Neural cell (in vitro differentiated cells): ENCODE data around the gene MAGI1. TPM values are rescaled to one million over a fixed set of nuclear protein-coding genes. Genes with fewer than 3 reads are reported as not detected.

Experiments
- H2AFZ ChIP-seq: fragments of 200-600, 300-800 bp; sonication (generic), shearing (Covaris generic); 2 replicates; pipeline ENCODE4 v1.6.0; 2014; ENCODE audit warnings: low read depth, mild to moderate bottlenecking, antibody characterized with exemption, low read length, moderate library complexity
- H3F3A ChIP-seq: fragments of 200-600 bp; shearing (Covaris generic); 2 replicates; pipeline ENCODE4 v1.6.1; 2016; ENCODE audit warnings: mild to moderate bottlenecking, moderate library complexity, mixed read lengths, antibody characterized with exemption, low read length; ENCODE audit not compliant: insufficient read depth, poor library complexity, severe bottlenecking
- H3K27ac ChIP-seq: fragments of 200-600, 300-800 bp; sonication (generic), shearing (Covaris generic); 2 replicates; pipeline ENCODE4 v1.5.1; 2014; ENCODE audit warnings: mild to moderate bottlenecking, low read length, moderate library complexity
- H3K27me3 ChIP-seq: fragments of 300-800, 200-600 bp; sonication (generic), shearing (Covaris generic); 2 replicates; pipeline ENCODE4 v1.6.0; 2014; ENCODE audit warnings: mild to moderate bottlenecking, low read depth, low read length, moderate library complexity; ENCODE audit not compliant: insufficient read depth
- H3K36me3 ChIP-seq: fragments of 300-800, 200-600 bp; sonication (generic), shearing (Covaris generic); 2 replicates; pipeline ENCODE4 v1.5.1; 2014; ENCODE audit warnings: mild to moderate bottlenecking, antibody characterized with exemption, low read length, moderate library complexity; ENCODE audit not compliant: insufficient read depth
- H3K4me2 ChIP-seq: fragments of 300-800, 200-600 bp; sonication (generic), shearing (Covaris generic); 2 replicates; pipeline ENCODE4 v1.6.0; 2014; ENCODE audit warnings: mild to moderate bottlenecking, low read length
- H3K4me3 ChIP-seq: fragments of 300-800, 200-600 bp; sonication (generic), shearing (Covaris generic); 2 replicates; pipeline ENCODE4 v1.5.1; 2014; ENCODE audit warnings: mild to moderate bottlenecking, low read length, moderate library complexity
- H3K79me2 ChIP-seq: fragments of 200-600 bp; shearing (Covaris generic); replicated peaks from 2 replicates; pipeline ENCODE4 v1.6.0; 2014; ENCODE audit warnings: mild to moderate bottlenecking, low read length, moderate library complexity; ENCODE audit not compliant: insufficient read depth
- H3K9ac ChIP-seq: fragments of 300-800, 200-600 bp; sonication (generic), shearing (Covaris generic); 2 replicates; pipeline ENCODE4 v1.6.1; 2016; ENCODE audit warnings: mild to moderate bottlenecking, low read length, mixed read lengths
- H3K9me2 ChIP-seq: fragments of 200-600 bp; shearing (Covaris generic); 2 replicates; pipeline ENCODE4 v1.6.1; 2016; ENCODE audit warnings: mild to moderate bottlenecking, low read length, mixed read lengths; ENCODE audit not compliant: insufficient read depth
- H3K9me3 ChIP-seq: fragments of 200-600, 300-800 bp; sonication (generic), shearing (Covaris generic); 2 replicates; pipeline ENCODE4 v1.6.1; 2016; ENCODE audit warnings: mild to moderate bottlenecking, mixed run types, low read length, moderate library complexity, mixed read lengths
- H4K20me1 ChIP-seq: fragments of 200-600 bp; shearing (Covaris generic); 2 replicates; pipeline ENCODE4 v1.6.1; 2016; ENCODE audit warnings: mild to moderate bottlenecking, mixed run types; ENCODE audit not compliant: insufficient read depth
- EP300 ChIP-seq: fragments of 450-650 bp; conservative IDR thresholded peaks from 2 replicates; pipeline ENCODE4 v1.6.1; 2014; ENCODE audit warnings: antibody characterized with exemption, mild to moderate bottlenecking, moderate library complexity; ENCODE audit not compliant: poor library complexity, severe bottlenecking
- EZH2 ChIP-seq: fragments of 200-600, 300-800 bp; shearing (Covaris generic), sonication (generic); IDR thresholded peaks from 2 replicates; pipeline ENCODE4 v1.6.1; 2014; ENCODE audit warnings: antibody characterized with exemption, low read length, borderline replicate concordance, mild to moderate bottlenecking; ENCODE audit not compliant: insufficient read depth, poor library complexity, severe bottlenecking
- MXI1 ChIP-seq: fragments of 450-650 bp; conservative IDR thresholded peaks from 2 replicates; pipeline ENCODE4 v1.6.1; 2014; ENCODE audit warnings: antibody characterized with exemption, mild to moderate bottlenecking; ENCODE audit not compliant: poor library complexity, severe bottlenecking
- POLR2AphosphoS5 ChIP-seq: IDR thresholded peaks from 2 replicates; pipeline ENCODE4 v1.6.1; 2012
- RAD21 ChIP-seq: fragments of 450-650 bp; conservative IDR thresholded peaks from 2 replicates; pipeline ENCODE4 v1.6.1; 2014; ENCODE audit warnings: antibody characterized with exemption, mild to moderate bottlenecking, moderate library complexity
- SMC3 ChIP-seq: fragments of 450-650 bp; conservative IDR thresholded peaks from 2 replicates; pipeline ENCODE4 v1.6.1; 2014; ENCODE audit warnings: antibody characterized with exemption, mild to moderate bottlenecking, moderate library complexity; ENCODE audit not compliant: poor library complexity
- TAF1 ChIP-seq: IDR thresholded peaks from 2 replicates; pipeline ENCODE4 v1.6.1; 2012; ENCODE audit warnings: low read depth
- polyA plus RNA-seq: library from polyadenylated mRNA; depleted of rRNA; stranded (reverse); fragments of >200 nt; gene quantifications from 2 replicates; pipeline ENCODE4 v1.2.3, GENCODE V29; 2014
- TF ChIP-seq, protein P1 (sequence below): fragments of 450-650 bp; IDR thresholded peaks from 2 replicates; pipeline ENCODE4 v1.5.1; 2014; ENCODE audit warnings: antibody characterized with exemption, mild to moderate bottlenecking, moderate library complexity; ENCODE audit not compliant: poor library complexity, severe bottlenecking
- TF ChIP-seq, protein P2 (sequence below): IDR thresholded peaks from 2 replicates; pipeline ENCODE4 v1.6.1; 2012; ENCODE audit warnings: borderline replicate concordance

The MAGI1 gene
- polyA plus RNA-seq, 1 donor from 2014 or later, result 44.7 TPM

GRCh38 chr3:65871305-65872141 is 167.2 kb downstream of the MAGI1 start:
- no peaks in the 10 kb centered on the region for H3K9me3 ChIP-seq
- H3F3A ChIP-seq, result no peaks in the 10 kb centered on the region
- no peaks in the 10 kb centered on the region for H3K9me2 ChIP-seq
- TF ChIP-seq POLR2AphosphoS5 (no peak), EZH2 (no peak), RAD21 (no peak), SMC3 (no peak), TAF1 (no peak)
- TF ChIP-seq, protein P1, sequence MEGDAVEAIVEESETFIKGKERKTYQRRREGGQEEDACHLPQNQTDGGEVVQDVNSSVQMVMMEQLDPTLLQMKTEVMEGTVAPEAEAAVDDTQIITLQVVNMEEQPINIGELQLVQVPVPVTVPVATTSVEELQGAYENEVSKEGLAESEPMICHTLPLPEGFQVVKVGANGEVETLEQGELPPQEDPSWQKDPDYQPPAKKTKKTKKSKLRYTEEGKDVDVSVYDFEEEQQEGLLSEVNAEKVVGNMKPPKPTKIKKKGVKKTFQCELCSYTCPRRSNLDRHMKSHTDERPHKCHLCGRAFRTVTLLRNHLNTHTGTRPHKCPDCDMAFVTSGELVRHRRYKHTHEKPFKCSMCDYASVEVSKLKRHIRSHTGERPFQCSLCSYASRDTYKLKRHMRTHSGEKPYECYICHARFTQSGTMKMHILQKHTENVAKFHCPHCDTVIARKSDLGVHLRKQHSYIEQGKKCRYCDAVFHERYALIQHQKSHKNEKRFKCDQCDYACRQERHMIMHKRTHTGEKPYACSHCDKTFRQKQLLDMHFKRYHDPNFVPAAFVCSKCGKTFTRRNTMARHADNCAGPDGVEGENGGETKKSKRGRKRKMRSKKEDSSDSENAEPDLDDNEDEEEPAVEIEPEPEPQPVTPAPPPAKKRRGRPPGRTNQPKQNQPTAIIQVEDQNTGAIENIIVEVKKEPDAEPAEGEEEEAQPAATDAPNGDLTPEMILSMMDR, result no peak
- H3K27ac ChIP-seq, result no peak overlapping the region
- H4K20me1 ChIP-seq, result no peaks in the 10 kb centered on the region
- no peak overlapping the region for H3K4me2 ChIP-seq
- H2AFZ ChIP-seq, result no peak overlapping the region
- H3K79me2 ChIP-seq, result no peaks in the 10 kb centered on the region
- H3K9ac ChIP-seq, result no peak overlapping the region
- H3K27me3 ChIP-seq, result no peaks in the 10 kb centered on the region
- H3K36me3 ChIP-seq, result no peaks in the 10 kb centered on the region
- H3K4me3 ChIP-seq, result no peak overlapping the region

GRCh38 chr3:65869798-65870197 is 168.9 kb downstream of the MAGI1 start:
- H3K9ac ChIP-seq, result no peak overlapping the region
- H3F3A ChIP-seq, result no peaks in the 10 kb centered on the region
- H2AFZ ChIP-seq, result no peak overlapping the region
- no peaks in the 10 kb centered on the region for H4K20me1 ChIP-seq
- no peaks in the 10 kb centered on the region for H3K79me2 ChIP-seq
- no peaks in the 10 kb centered on the region for H3K9me2 ChIP-seq
- TF ChIP-seq EP300 (no peak), POLR2AphosphoS5 (no peak), RAD21 (no peak), EZH2 (no peak), TAF1 (no peak), MXI1 (no peak), SMC3 (no peak)
- TF ChIP-seq, protein P2, sequence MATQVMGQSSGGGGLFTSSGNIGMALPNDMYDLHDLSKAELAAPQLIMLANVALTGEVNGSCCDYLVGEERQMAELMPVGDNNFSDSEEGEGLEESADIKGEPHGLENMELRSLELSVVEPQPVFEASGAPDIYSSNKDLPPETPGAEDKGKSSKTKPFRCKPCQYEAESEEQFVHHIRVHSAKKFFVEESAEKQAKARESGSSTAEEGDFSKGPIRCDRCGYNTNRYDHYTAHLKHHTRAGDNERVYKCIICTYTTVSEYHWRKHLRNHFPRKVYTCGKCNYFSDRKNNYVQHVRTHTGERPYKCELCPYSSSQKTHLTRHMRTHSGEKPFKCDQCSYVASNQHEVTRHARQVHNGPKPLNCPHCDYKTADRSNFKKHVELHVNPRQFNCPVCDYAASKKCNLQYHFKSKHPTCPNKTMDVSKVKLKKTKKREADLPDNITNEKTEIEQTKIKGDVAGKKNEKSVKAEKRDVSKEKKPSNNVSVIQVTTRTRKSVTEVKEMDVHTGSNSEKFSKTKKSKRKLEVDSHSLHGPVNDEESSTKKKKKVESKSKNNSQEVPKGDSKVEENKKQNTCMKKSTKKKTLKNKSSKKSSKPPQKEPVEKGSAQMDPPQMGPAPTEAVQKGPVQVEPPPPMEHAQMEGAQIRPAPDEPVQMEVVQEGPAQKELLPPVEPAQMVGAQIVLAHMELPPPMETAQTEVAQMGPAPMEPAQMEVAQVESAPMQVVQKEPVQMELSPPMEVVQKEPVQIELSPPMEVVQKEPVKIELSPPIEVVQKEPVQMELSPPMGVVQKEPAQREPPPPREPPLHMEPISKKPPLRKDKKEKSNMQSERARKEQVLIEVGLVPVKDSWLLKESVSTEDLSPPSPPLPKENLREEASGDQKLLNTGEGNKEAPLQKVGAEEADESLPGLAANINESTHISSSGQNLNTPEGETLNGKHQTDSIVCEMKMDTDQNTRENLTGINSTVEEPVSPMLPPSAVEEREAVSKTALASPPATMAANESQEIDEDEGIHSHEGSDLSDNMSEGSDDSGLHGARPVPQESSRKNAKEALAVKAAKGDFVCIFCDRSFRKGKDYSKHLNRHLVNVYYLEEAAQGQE, result no peak
- TF ChIP-seq, protein P1, result no peak
- H3K9me3 ChIP-seq, result no peaks in the 10 kb centered on the region
- H3K36me3 ChIP-seq, result no peaks in the 10 kb centered on the region
- H3K4me2 ChIP-seq, result no peak overlapping the region
- no peak overlapping the region for H3K27ac ChIP-seq
- no peak overlapping the region for H3K4me3 ChIP-seq
- H3K27me3 ChIP-seq, result no peaks in the 10 kb centered on the region
